Breast epithelium (tissue), 4 donors: Measurements from ENCODE around the gene ITPR3. TPM values are rescaled to one million over a fixed set of nuclear protein-coding genes. Genes with fewer than 3 reads are reported as not detected.

Experiments used
- DNase-seq, 2 donors: peaks; one replicate each; pipeline ENCODE4 v3.0.0-alpha.2; 2019; ENCODE audit warnings: low spot score in 2 of 2
- H3K27ac ChIP-seq, 2 donors: fragments of 200-600 bp; sonication (generic) in 1 of 2; one replicate each; pipeline ENCODE4 v1.5.1; 2016 to 2019; ENCODE audit warnings: mild to moderate bottlenecking in 1 of 2
- H3K27me3 ChIP-seq, 2 donors: fragments of 200-600 bp; sonication (generic) in 1 of 2; one replicate each; pipeline versions ENCODE4 v1.5.1 to v1.6.0; 2017 to 2019; ENCODE audit warnings: control low read depth in 1 of 2, mild to moderate bottlenecking in 1 of 2
- H3K36me3 ChIP-seq: fragments of 200-600 bp; one replicate; pipeline ENCODE4 v1.5.1; 2019
- H3K4me1 ChIP-seq, 2 donors: fragments of 200-600 bp; sonication (generic); one replicate each; pipeline ENCODE4 v1.5.1; 2016 to 2019; ENCODE audit warnings: control low read depth in 1 of 2
- H3K4me3 ChIP-seq, 3 donors: fragments of 200-600 bp; sonication (generic); 1 replicate in 2 of 3; 2 replicates in 1 of 3; pipeline ENCODE4 v1.5.1; 2016 to 2019; ENCODE audit warnings: mild to moderate bottlenecking in 3 of 3, moderate library complexity in 2 of 3
- H3K9me3 ChIP-seq, 2 donors: fragments of 200-600 bp; sonication (generic) in 1 of 2; one replicate each; pipeline ENCODE4 v1.5.1; 2016 to 2019; ENCODE audit warnings: control low read depth in 1 of 2
- POLR2A ChIP-seq: fragments of 450-650 bp; IDR thresholded peaks from one replicate; pipeline ENCODE4 v1.6.1; 2016; ENCODE audit warnings: antibody characterized with exemption, mild to moderate bottlenecking, moderate library complexity
- POLR2AphosphoS5 ChIP-seq, 3 donors: sonication (generic); formaldehyde crosslinking; IDR thresholded peaks; one replicate each; pipeline ENCODE4 v1.6.1; 2017; ENCODE audit warnings: antibody characterized with exemption in 3 of 3
- intact Hi-C: fragments of 100-400 bp; cut with DNase I; formaldehyde crosslinking; loops from one replicate; pipeline ENCODE4 v1.15.1; 2023; ENCODE audit warnings: low total_unique reads
- total RNA-seq, 3 donors: library from RNA; depleted of rRNA; stranded (reverse); fragments of >200 nt; gene quantifications; one replicate each; pipeline ENCODE4 v1.1.0, GENCODE V29; 2016
- TF ChIP-seq, protein P1 (sequence below), 3 donors: fragments of 450-650 bp; IDR thresholded peaks; one replicate each; pipeline ENCODE4 v1.5.1; 2016 to 2017; ENCODE audit warnings: antibody characterized with exemption in 3 of 3, mild to moderate bottlenecking in 3 of 3, moderate library complexity in 3 of 3

The ITPR3 gene
- total RNA-seq, 3 donors from 2014 or later, result 18.4 to 40.0 (median 27.7) TPM

DNA sequence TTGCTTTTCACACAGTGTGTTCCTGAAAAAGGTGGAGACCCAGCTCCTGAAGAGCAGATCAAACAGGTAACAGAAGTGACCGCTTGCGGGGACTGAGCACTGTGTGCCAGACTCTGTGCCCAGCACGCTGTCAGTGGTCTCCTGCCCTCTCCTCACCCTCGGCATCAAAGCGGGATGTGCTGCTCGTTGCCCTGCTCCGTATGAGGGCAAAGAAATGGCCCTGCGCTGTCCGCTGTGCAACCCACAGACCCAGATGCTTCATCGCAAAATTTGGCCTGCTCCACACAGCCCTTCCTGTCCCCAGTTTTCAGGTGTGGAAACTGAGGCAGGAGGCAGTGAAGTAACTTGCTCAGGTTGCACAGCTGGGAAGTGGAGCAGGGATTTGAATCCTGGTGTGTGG lies 76.7 kb downstream of the ITPR3 start:
- H3K36me3 ChIP-seq, result no peaks in the 10 kb centered on the region

DNA sequence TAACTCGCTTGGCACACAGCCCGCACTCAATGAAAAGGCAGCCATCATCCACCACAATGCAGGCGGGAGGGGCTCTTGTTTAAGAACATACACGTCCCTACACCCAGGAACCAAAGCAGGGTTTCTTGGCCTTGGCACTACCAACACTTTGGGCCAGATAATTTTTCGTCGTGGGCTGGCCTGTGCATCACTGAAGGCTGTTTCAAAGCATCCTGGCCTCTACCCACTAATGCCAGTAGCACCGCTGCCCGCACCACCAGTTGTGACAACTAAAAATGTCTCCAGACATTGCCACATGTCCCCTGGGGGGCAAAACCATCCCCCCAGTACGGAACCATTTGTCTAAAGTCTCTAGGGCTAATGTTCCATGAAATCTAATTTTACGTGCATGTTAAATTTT lies 77.4 kb downstream of the ITPR3 start:
- DNase-seq, result no peak
- no peaks in the 10 kb centered on the region for H3K9me3 ChIP-seq
- intact Hi-C loops, result loop anchor here (5.0 to 10.0 kb wide), 2 partner anchors 96 to 114 kb away; partner anchors contain the start of gene BAK1
- TF ChIP-seq, protein P1, sequence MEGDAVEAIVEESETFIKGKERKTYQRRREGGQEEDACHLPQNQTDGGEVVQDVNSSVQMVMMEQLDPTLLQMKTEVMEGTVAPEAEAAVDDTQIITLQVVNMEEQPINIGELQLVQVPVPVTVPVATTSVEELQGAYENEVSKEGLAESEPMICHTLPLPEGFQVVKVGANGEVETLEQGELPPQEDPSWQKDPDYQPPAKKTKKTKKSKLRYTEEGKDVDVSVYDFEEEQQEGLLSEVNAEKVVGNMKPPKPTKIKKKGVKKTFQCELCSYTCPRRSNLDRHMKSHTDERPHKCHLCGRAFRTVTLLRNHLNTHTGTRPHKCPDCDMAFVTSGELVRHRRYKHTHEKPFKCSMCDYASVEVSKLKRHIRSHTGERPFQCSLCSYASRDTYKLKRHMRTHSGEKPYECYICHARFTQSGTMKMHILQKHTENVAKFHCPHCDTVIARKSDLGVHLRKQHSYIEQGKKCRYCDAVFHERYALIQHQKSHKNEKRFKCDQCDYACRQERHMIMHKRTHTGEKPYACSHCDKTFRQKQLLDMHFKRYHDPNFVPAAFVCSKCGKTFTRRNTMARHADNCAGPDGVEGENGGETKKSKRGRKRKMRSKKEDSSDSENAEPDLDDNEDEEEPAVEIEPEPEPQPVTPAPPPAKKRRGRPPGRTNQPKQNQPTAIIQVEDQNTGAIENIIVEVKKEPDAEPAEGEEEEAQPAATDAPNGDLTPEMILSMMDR (IDR thresholded peaks at IDR 0.05), result no peak
- TF ChIP-seq POLR2A (no peak), POLR2AphosphoS5 (IDR thresholded peaks at IDR 0.05) (no peak)
- no peaks in the 10 kb centered on the region for H3K36me3 ChIP-seq
- H3K4me3 ChIP-seq, result no peak overlapping the region
- H3K4me1 ChIP-seq, result peaks cover 15 to 40% of the 10 kb centered on the region in 2 donors
- peak overlapping the region; percentile 66 to 68 for H3K27ac ChIP-seq
- no peaks in the 10 kb centered on the region for H3K27me3 ChIP-seq

More for the DNA sequence above, 76.7 kb downstream of the ITPR3 start:
- Histone ChIP-seq H3K27me3 (no peaks in the 10 kb centered on the region), H3K4me3 (no peak overlapping the region), H3K4me1 (peaks cover 15 to 40% of the 10 kb centered on the region in 2 donors), H3K27ac (peak overlapping the region; percentile 68 to 76), H3K9me3 (no peaks in the 10 kb centered on the region)
- intact Hi-C loops, result loop anchor here (5.0 to 10.0 kb wide), 2 partner anchors 96 to 113 kb away; partner anchors contain the start of gene BAK1
- TF ChIP-seq POLR2AphosphoS5 (IDR thresholded peaks at IDR 0.05), result no peak
- TF ChIP-seq, protein P1 (IDR thresholded peaks at IDR 0.05), result no peak
- TF ChIP-seq POLR2A, result no peak
- no peak for DNase-seq

DNA sequence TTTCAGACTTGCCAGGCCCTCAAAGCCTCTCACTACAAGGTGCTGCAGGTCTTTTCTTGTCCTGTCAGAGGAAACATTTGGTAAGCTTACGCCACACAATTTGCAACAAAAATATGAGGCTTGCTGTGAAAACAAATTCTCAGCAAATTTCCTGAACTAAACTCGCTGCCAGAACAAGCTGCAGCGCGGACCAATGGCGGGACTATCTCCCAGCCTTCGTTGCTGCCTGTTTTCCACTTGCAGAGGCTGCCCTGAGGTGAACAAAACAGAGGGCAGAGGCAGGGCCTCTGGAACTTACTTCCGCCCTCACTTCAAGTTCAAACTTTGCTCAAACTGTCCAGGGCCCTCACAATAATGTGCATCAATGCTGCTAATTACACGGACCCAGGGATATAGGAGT lies 78.0 kb downstream of the ITPR3 start:
- Histone ChIP-seq H3K9me3 (no peaks in the 10 kb centered on the region), H3K4me1 (peaks cover 15 to 40% of the 10 kb centered on the region in 2 donors), H3K36me3 (no peaks in the 10 kb centered on the region), H3K4me3 (no peak overlapping the region), H3K27ac (peak overlapping the region; percentile 66 to 68), H3K27me3 (no peaks in the 10 kb centered on the region)
- no peak for TF ChIP-seq POLR2A
- TF ChIP-seq POLR2AphosphoS5 (IDR thresholded peaks at IDR 0.05), result no peak
- TF ChIP-seq, protein P1 (IDR thresholded peaks at IDR 0.05), result no peak
- intact Hi-C loops, result loop anchor here (5.0 to 10.0 kb wide), 2 partner anchors 97 to 114 kb away; partner anchors contain the start of gene BAK1
- no peak for DNase-seq

DNA sequence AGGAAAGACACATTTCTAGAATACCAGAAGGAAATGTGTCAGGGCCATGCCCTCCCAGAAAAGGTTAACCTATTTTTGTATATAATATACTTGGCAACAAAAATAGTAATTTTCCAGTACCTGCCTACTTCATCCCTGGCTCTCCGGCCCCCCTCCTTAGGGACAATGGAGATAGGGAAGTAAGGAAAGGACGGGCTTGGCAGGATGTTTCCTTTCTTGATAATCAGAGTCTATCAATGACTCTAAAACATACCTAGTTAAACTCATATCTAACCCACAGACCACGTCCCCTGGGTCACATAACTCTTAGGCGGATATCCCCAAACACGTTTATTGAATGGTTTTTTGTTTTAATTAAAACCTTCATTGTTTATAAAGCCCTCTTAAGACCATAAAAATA lies 78.6 kb downstream of the ITPR3 start:
- intact Hi-C loops, result loop anchor here (5.0 to 10.0 kb wide), 2 partner anchors 97 to 115 kb away; partner anchors contain the start of gene BAK1
- H3K27me3 ChIP-seq, result no peaks in the 10 kb centered on the region
- no peaks in the 10 kb centered on the region for H3K9me3 ChIP-seq
- no peak overlapping the region for H3K4me3 ChIP-seq
- H3K27ac ChIP-seq, result peak overlapping the region; percentile 66 to 68
- TF ChIP-seq, protein P1 (IDR thresholded peaks at IDR 0.05), result peak in 1 of 3 donors; percentile 21
- no peak for TF ChIP-seq POLR2AphosphoS5 (IDR thresholded peaks at IDR 0.05)
- no peak for TF ChIP-seq POLR2A
- DNase-seq, result no peak
- H3K36me3 ChIP-seq, result no peaks in the 10 kb centered on the region
- peaks cover 15 to 39% of the 10 kb centered on the region in 2 donors for H3K4me1 ChIP-seq

DNA sequence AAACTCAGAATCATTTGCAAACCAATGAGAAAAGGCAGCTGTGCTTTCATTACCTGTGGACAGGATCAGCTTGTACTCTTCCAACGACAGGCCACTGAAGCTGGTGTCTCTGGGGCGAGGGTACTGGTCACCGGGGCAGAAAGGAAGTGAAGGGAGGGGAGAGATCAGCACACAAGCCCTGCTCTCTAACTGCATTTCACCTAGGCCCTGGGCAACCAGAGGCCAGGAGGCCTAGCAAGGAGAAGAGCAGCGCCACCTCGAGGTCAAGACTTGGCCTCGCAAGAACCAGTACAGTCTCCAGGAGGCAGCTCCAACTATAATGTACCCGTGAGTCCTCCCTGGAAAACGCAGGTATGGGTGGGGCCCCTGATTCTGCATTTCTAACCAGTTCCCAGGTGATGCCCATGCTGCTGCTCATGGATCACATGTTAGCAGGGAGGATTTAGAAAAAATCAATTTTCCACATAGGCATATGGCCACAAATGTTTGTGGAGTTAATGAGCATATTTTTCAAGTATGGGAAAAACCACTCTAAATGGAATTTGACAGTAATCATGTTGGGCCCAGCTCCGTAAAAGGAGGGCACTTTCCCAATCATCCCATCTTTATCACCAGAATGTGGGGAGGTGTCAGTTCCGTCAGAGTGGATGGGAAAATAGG lies 79.4 kb downstream of the ITPR3 start:
- Histone ChIP-seq H3K4me3 (no peak overlapping the region), H3K36me3 (no peaks in the 10 kb centered on the region), H3K27ac (peak overlapping the region; percentile 66 to 68), H3K4me1 (peaks cover 9 to 31% of the 10 kb centered on the region in 2 donors), H3K27me3 (no peaks in the 10 kb centered on the region), H3K9me3 (no peaks in the 10 kb centered on the region)
- DNase-seq, result no peak
- TF ChIP-seq POLR2A (no peak), POLR2AphosphoS5 (IDR thresholded peaks at IDR 0.05) (no peak)
- TF ChIP-seq, protein P1 (IDR thresholded peaks at IDR 0.05), result peak in 2 of 3 donors; percentile 40 to 55
- intact Hi-C loops, result no loop called here
